Measurements from ENCODE around the gene PPL.

The PPL gene

DNA sequence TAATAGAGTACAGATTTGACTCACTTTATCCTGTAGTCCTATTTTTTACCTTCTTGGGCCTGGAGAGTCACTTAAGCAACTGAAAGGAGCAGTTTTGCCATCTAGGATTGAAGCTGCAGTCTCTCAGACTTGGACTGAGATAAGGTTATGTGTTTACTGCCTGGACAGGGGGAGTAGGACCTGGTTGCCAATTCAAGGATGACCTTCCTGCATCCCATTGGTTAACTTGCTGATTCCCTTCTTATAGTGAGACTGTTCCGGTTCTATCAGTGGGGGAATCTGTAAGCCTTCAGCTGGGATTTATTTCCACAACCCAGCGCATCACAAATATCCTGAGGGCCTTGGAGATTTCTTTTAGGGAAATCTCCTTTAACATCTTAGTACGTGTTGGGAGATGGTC lies 86.7 kb downstream of the PPL start:
- H3K9me3 ChIP-seq (ENCODE audit: low read length) = no peaks in the 10 kb centered on the region
- no peaks in the 10 kb centered on the region for H3K27me3 ChIP-seq (ENCODE audit: insufficient read depth, low read length)
- H3K27ac ChIP-seq (ENCODE audit: low read depth, low read length, poor library complexity, severe bottlenecking) = no peak overlapping the region
- H3K9me2 ChIP-seq (ENCODE audit: low read depth, low read length) = no peaks in the 10 kb centered on the region
- peaks cover 44% of the 10 kb centered on the region for H3K4me1 ChIP-seq (ENCODE audit: insufficient read depth, low read length, severe bottlenecking)
- H3K4me2 ChIP-seq (ENCODE audit: low read length) = peak overlapping the region; percentile 86
- TF ChIP-seq, protein P1, sequence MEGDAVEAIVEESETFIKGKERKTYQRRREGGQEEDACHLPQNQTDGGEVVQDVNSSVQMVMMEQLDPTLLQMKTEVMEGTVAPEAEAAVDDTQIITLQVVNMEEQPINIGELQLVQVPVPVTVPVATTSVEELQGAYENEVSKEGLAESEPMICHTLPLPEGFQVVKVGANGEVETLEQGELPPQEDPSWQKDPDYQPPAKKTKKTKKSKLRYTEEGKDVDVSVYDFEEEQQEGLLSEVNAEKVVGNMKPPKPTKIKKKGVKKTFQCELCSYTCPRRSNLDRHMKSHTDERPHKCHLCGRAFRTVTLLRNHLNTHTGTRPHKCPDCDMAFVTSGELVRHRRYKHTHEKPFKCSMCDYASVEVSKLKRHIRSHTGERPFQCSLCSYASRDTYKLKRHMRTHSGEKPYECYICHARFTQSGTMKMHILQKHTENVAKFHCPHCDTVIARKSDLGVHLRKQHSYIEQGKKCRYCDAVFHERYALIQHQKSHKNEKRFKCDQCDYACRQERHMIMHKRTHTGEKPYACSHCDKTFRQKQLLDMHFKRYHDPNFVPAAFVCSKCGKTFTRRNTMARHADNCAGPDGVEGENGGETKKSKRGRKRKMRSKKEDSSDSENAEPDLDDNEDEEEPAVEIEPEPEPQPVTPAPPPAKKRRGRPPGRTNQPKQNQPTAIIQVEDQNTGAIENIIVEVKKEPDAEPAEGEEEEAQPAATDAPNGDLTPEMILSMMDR (IDR thresholded peaks at IDR 0.05; ENCODE audit: low read length) = no peak
- no peak for TF ChIP-seq EZH2 (IDR thresholded peaks at IDR 0.05; ENCODE audit: borderline replicate concordance, low read length)
- peaks cover 39% of the 10 kb centered on the region for H3K36me3 ChIP-seq (ENCODE audit: insufficient read depth, low read length)
- H2AFZ ChIP-seq (ENCODE audit: low read length) = no peak overlapping the region
- peaks cover 62% of the 10 kb centered on the region for H3K79me2 ChIP-seq (ENCODE audit: insufficient read depth, low read length)
- no peaks in the 10 kb centered on the region for H3F3A ChIP-seq (ENCODE audit: insufficient read depth, low read length)
- no peaks in the 10 kb centered on the region for H4K20me1 ChIP-seq (ENCODE audit: insufficient read depth, low read length)
- peak overlapping the region; percentile 6; the same call in 1 of the 2 replicates for H3K9ac ChIP-seq (ENCODE audit: low read length)
- H3K4me3 ChIP-seq (ENCODE audit: low read depth, low read length, poor library complexity, severe bottlenecking) = peak overlapping the region; percentile 87

DNA sequence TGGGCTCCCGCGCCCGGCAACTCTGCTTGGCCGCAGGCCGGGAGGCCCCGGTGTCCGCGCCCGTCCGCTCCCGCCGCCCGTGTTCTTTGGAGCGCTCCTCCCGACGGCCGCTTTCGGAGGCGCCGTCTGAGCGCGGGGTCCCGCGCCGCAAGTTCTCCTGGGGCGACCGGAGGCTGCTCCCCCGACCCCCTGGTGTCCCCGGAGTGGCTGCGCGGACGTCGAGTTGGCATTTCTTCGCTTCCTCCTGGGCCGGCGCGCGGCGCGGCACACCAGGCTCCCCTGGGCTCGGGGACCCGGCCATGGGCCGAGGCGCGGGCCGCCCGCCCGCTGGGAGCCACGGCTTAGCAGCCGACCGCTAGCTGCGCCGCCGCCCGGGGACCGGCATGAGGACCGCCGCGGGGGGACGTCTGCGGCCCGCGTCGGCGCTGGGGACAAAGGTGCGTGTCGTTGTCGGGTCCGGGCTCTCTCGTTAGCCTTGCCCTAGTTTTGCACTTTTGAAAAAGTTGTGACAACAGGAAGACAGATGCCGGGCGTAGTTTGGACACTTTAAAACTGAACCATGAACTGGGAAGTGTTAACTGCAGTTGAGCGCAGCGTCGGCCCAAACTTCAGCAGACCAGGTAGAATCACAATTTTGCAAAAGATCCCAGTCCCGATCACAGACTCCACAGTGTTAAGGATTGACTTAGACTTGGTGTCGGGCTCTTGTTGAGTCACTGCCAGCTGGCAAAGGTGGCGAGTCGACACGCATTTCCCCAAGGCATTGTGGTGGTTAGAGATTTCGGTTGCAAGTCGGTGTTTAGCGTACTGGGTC lies 89.0 kb downstream of the PPL start:
- H4K20me1 ChIP-seq (ENCODE audit: insufficient read depth, low read length) = no peaks in the 10 kb centered on the region
- peaks cover 39% of the 10 kb centered on the region for H3K36me3 ChIP-seq (ENCODE audit: insufficient read depth, low read length)
- peaks cover 44% of the 10 kb centered on the region for H3K4me1 ChIP-seq (ENCODE audit: insufficient read depth, low read length, severe bottlenecking)

DNA sequence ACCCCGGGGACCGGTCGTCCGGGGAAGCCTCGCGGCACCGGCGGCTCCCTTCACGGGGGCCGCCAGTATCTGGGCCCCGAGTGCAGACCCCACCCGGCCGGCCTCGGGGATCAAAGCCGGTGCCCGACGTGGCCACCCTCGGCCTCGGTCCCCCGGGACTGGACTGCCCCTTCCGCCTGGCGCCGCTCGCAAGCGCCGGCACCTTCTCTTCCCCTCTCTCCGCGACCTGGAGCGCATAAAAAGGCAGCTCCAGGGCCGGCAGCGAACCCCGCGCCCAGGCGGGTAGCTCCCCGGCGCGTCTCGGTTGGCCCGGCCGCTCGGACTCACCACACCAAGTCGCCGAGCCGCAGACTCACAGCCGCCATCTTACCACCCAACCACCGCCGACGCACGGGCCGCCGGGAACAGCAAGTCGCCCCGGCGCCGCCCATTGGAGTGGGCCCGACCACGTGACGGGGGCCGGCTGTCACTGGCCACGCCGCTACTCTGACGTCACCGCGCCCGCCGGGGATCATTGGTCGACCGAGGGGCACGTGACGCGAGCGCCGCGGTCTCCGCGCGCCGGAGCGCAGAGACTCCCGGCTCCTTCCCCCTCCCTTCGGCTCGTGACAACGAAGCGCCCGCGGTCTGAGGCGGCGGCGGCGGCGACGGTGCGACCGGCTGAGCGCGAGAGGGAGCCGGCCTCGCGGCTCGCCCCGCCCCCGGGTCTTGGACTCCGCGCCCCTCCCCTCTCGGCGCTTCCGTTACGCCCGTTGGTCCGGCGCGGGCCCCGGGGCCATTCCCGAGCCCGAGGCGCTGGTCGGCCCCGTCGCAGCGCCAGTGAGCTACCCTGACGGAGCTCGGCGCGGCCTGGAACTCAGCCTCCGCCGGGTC lies 89.8 kb downstream of the PPL start, which contains the start of the genes GLYR1 and UBN1:
Gene GLYR1, minus strand, starts transcription at position 388 of the 873 bp plus-strand sequence. Its CDS starts 23 bp downstream, at position 365.
Gene UBN1, plus strand, starts transcription at position 581 of the 873 bp plus-strand sequence. CDS start 5,437 bp downstream, outside the sequence.
- H3K4me1 ChIP-seq (ENCODE audit: insufficient read depth, low read length, severe bottlenecking) = peaks cover 44% of the 10 kb centered on the region
- no peak for TF ChIP-seq EZH2 (IDR thresholded peaks at IDR 0.05; ENCODE audit: borderline replicate concordance, low read length)
- TF ChIP-seq, protein P1 (IDR thresholded peaks at IDR 0.05; ENCODE audit: low read length) = no peak
- H3K27me3 ChIP-seq (ENCODE audit: insufficient read depth, low read length) = no peaks in the 10 kb centered on the region
- H4K20me1 ChIP-seq (ENCODE audit: insufficient read depth, low read length) = no peaks in the 10 kb centered on the region
- no peak within 1 kb of the TSS for H2AFZ ChIP-seq (ENCODE audit: low read length)
- no peaks in the 10 kb centered on the region for H3K9me3 ChIP-seq (ENCODE audit: low read length)
- H3K27ac ChIP-seq (ENCODE audit: low read depth, low read length, poor library complexity, severe bottlenecking) = peak within 1 kb of the TSS; percentile 20
- H3K9me2 ChIP-seq (ENCODE audit: low read depth, low read length) = no peaks in the 10 kb centered on the region
- H3K36me3 ChIP-seq (ENCODE audit: insufficient read depth, low read length) = peaks cover 42% of the 10 kb centered on the region
- peak within 1 kb of the TSS; percentile 94 for H3K4me2 ChIP-seq (ENCODE audit: low read length)
- no peaks in the 10 kb centered on the region for H3F3A ChIP-seq (ENCODE audit: insufficient read depth, low read length)
- peak within 1 kb of the TSS; percentile 87 for H3K4me3 ChIP-seq (ENCODE audit: low read depth, low read length, poor library complexity, severe bottlenecking)
- H3K9ac ChIP-seq (ENCODE audit: low read length) = peak within 1 kb of the TSS; percentile 91
- peaks cover 61% of the 10 kb centered on the region for H3K79me2 ChIP-seq (ENCODE audit: insufficient read depth, low read length)

More for the DNA sequence above, 89.0 kb downstream of the PPL start:
- Histone ChIP-seq H3K9me3 (ENCODE audit: low read length) (no peaks in the 10 kb centered on the region), H3K9ac (ENCODE audit: low read length) (peak overlapping the region; percentile 79), H3K79me2 (ENCODE audit: insufficient read depth, low read length) (peaks cover 67% of the 10 kb centered on the region), H3K9me2 (ENCODE audit: low read depth, low read length) (no peaks in the 10 kb centered on the region), H3K4me2 (ENCODE audit: low read length) (peak overlapping the region; percentile 86), H2AFZ (ENCODE audit: low read length) (no peak overlapping the region), H3K27ac (ENCODE audit: low read depth, low read length, poor library complexity, severe bottlenecking) (peak overlapping the region; percentile 15), H3K4me3 (ENCODE audit: low read depth, low read length, poor library complexity, severe bottlenecking) (peak overlapping the region; percentile 87), H3K27me3 (ENCODE audit: insufficient read depth, low read length) (no peaks in the 10 kb centered on the region), H3F3A (ENCODE audit: insufficient read depth, low read length) (no peaks in the 10 kb centered on the region)
- TF ChIP-seq, protein P1 (IDR thresholded peaks at IDR 0.05; ENCODE audit: low read length) = no peak
- no peak for TF ChIP-seq EZH2 (IDR thresholded peaks at IDR 0.05; ENCODE audit: borderline replicate concordance, low read length)

Measured in OCI-LY1 (cell line).